Measurements from ENCODE around the gene CTRB1.

The CTRB1 gene

GRCh38 chr16:75256059-75256571, 37.3 kb downstream of the CTRB1 start:
- DNase-seq (ENCODE audit: low read depth): no peak
- no peak overlapping the region for H3K4me3 ChIP-seq (ENCODE audit: low read length)
- TF ChIP-seq CTCF (conservative IDR thresholded peaks at IDR 0.05; ENCODE audit: low read depth, low read length): no peak

GRCh38 chr16:75256696-75257343, 38.0 kb downstream of the CTRB1 start:
- H3K4me3 ChIP-seq (ENCODE audit: low read length): peak overlapping the region; percentile 3
- no peak for TF ChIP-seq CTCF (conservative IDR thresholded peaks at IDR 0.05; ENCODE audit: low read depth, low read length)
- DNase-seq (ENCODE audit: low read depth): no peak

- no peak overlapping the region for H3K4me3 ChIP-seq (ENCODE audit: low read length)
Observed at GRCh38 chr16:75257886-75258806, 39.4 kb downstream of the CTRB1 start.

GRCh38 chr16:75258807-75259141, 40.0 kb downstream of the CTRB1 start:
- no peak overlapping the region for H3K4me3 ChIP-seq (ENCODE audit: low read length)
- no peak for DNase-seq (ENCODE audit: low read depth)
- TF ChIP-seq CTCF (conservative IDR thresholded peaks at IDR 0.05; ENCODE audit: low read depth, low read length): no peak

More at GRCh38 chr16:75257886-75258806, 39.4 kb downstream of the CTRB1 start:
- TF ChIP-seq CTCF (conservative IDR thresholded peaks at IDR 0.05; ENCODE audit: low read depth, low read length): no peak
- DNase-seq (ENCODE audit: low read depth): no peak

- DNase-seq (ENCODE audit: low read depth): peak; percentile 74
- no peak overlapping the region for H3K4me3 ChIP-seq (ENCODE audit: low read length)
- TF ChIP-seq CTCF (conservative IDR thresholded peaks at IDR 0.05; ENCODE audit: low read depth, low read length): no peak
Observed at GRCh38 chr16:75260851-75261589, 42.2 kb downstream of the CTRB1 start.

GRCh38 chr16:75261590-75262078, 42.8 kb downstream of the CTRB1 start:
- H3K4me3 ChIP-seq (ENCODE audit: low read length): no peak overlapping the region
- DNase-seq (ENCODE audit: low read depth): no peak
- TF ChIP-seq CTCF (conservative IDR thresholded peaks at IDR 0.05; ENCODE audit: low read depth, low read length): no peak

Measured in retinal pigment epithelial cell (primary cell).